Keratinocyte (primary cell): ENCODE measurements around the gene CACNG7. TPM values are rescaled to one million over a fixed set of nuclear protein-coding genes. Genes with fewer than 3 reads are reported as not detected.

Experiments used
- DNase-seq: peaks from one replicate; pipeline ENCODE4 v3.0.0-alpha.2; 2011; ENCODE audit warnings: low read depth, missing footprints, low spot score
- FAIRE-seq: peaks from 2 replicates; lab custom pipeline; 2011; peaks lifted over from hg19 to GRCh38; lab: Jason Lieb, UNC
- H2AFZ ChIP-seq: 2 replicates; pipeline ENCODE4 v1.6.0; 2012; ENCODE audit warnings: low read length, control low read depth, inconsistent platforms; ENCODE audit not compliant: control insufficient read depth
- H3K27ac ChIP-seq: 2 replicates; pipeline ENCODE4 v1.5.1; 2011; ENCODE audit warnings: low read length; ENCODE audit not compliant: control insufficient read depth, insufficient read depth
- H3K27me3 ChIP-seq: 3 replicates; pipeline ENCODE4 v1.6.0; 2011; ENCODE audit warnings: low read length; ENCODE audit not compliant: control insufficient read depth, insufficient read depth; ENCODE audit errors: extremely low read depth
- H3K36me3 ChIP-seq, 2 experiments: 2 replicates in 1 of 2; 3 replicates in 1 of 2; pipeline ENCODE4 v1.5.1; 2011; ENCODE audit warnings: low read length in 2 of 2, mild to moderate bottlenecking in 1 of 2; ENCODE audit not compliant: control insufficient read depth in 2 of 2, insufficient read depth in 2 of 2; ENCODE audit errors: extremely low read depth in 1 of 2
- H3K4me1 ChIP-seq: 3 replicates; pipeline ENCODE4 v1.5.1; 2011; ENCODE audit warnings: low read length; ENCODE audit not compliant: control insufficient read depth, insufficient read depth; ENCODE audit errors: extremely low read depth
- H3K4me2 ChIP-seq: 3 replicates; pipeline ENCODE4 v1.6.0; 2011; ENCODE audit warnings: low read depth, low read length; ENCODE audit not compliant: control insufficient read depth, insufficient read depth; ENCODE audit errors: extremely low read depth
- H3K4me3 ChIP-seq, 3 experiments: fragments of 200-600 bp in 1 of 3; sonication (generic) in 1 of 3; 2 replicates in 2 of 3; 3 replicates in 1 of 3; pipeline ENCODE4 v1.5.1; 2011 to 2016; ENCODE audit warnings: low read length in 3 of 3, mild to moderate bottlenecking in 3 of 3, control low read depth in 2 of 3, inconsistent platforms in 1 of 3, low read depth in 1 of 3, mixed read lengths in 1 of 3, mixed run types in 1 of 3, moderate library complexity in 1 of 3; ENCODE audit not compliant: control insufficient read depth in 2 of 3, insufficient read depth in 2 of 3; ENCODE audit errors: extremely low read depth in 1 of 3
- H3K79me2 ChIP-seq: 2 replicates; pipeline ENCODE4 v1.6.0; 2012; ENCODE audit warnings: low read length; ENCODE audit not compliant: control insufficient read depth, insufficient read depth
- H3K9ac ChIP-seq: 3 replicates; pipeline ENCODE4 v1.6.0; 2011; ENCODE audit warnings: low read length; ENCODE audit not compliant: control insufficient read depth, insufficient read depth; ENCODE audit errors: extremely low read depth
- H3K9me1 ChIP-seq: 3 replicates; pipeline ENCODE4 v1.6.0; 2011; ENCODE audit warnings: low read length; ENCODE audit not compliant: control insufficient read depth, insufficient read depth; ENCODE audit errors: extremely low read depth
- H3K9me3 ChIP-seq: 2 replicates; pipeline ENCODE4 v1.5.1; 2012; ENCODE audit warnings: low read depth, low read length; ENCODE audit not compliant: control insufficient read depth
- H4K20me1 ChIP-seq: 3 replicates; pipeline ENCODE4 v1.6.0; 2011; ENCODE audit warnings: low read length; ENCODE audit not compliant: control insufficient read depth, insufficient read depth; ENCODE audit errors: extremely low read depth
- EZH2 ChIP-seq: IDR thresholded peaks from one replicate; pipeline ENCODE4 v1.6.1; 2012; ENCODE audit warnings: inconsistent platforms, mild to moderate bottlenecking, low read length, moderate library complexity
- dilution Hi-C: fragments of 300-500 bp; cut with MboI; formaldehyde crosslinking; loops from one replicate; pipeline ENCODE4 v1.7.0; 2020; ENCODE audit warnings: low sequenced_read_pairs; ENCODE audit not compliant: extremely low pct_ligation_motif_present
- polyA plus RNA-seq, 5 experiments: library from polyadenylated mRNA; depleted of rRNA in 3 of 5; stranded (reverse) in 3 of 5; stranded (forward) in 1 of 5; unstranded in 1 of 5; fragments of >200 nt; gene quantifications; 1 replicate in 1 of 5; 2 replicates in 3 of 5; 3 replicates in 1 of 5; pipeline versions ENCODE4 v1.2.1 to v1.2.3, GENCODE V29; 2011 to 2012; ENCODE audit warnings: missing spikeins in 2 of 5, low read depth in 1 of 5, low replicate concordance in 1 of 5
- TF ChIP-seq, protein P1 (sequence below), 3 experiments: IDR thresholded peaks in 1 of 3; conservative IDR thresholded peaks in 1 of 3; optimal IDR thresholded peaks in 1 of 3; 2 replicates in 2 of 3; 3 replicates in 1 of 3; pipeline versions ENCODE3 to v1.5.1; 2011; ENCODE audit warnings: low read length in 3 of 3, mild to moderate bottlenecking in 3 of 3, moderate library complexity in 2 of 3, control low read depth in 1 of 3, inconsistent platforms in 1 of 3; ENCODE audit not compliant: insufficient read depth in 2 of 3; ENCODE audit errors: extremely low read depth in 1 of 3

Gene CACNG7
- polyA plus RNA-seq, 1 donor (not counting 4 experiments of a cell fraction or from before 2014, with no cell fraction given): not detected

DNA sequence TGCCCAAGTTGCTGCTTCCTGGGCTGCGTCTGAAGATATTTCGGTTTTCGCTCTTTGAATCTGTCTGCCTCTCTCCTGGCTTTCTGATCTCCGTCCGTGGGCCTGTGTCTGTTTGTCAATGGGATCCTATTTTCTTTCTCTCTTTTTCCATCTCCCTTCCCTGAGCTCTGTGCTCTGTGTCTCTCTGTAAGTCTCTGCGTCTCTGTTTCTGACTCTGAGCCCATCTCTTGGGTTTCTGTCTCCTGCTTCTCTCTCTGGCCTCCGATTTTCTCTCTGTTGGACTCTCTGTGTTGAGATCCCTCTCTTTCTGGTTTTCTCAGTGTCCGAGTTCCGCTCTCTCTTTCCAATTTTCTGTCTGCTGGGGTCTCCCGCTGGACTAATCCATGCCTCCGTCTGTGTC is 25.3 kb upstream of the CACNG7 start:
- FAIRE-seq (no peak), DNase-seq (no peak)
- H3K36me3 ChIP-seq: no peaks in the 10 kb centered on the region
- H3K4me1 ChIP-seq: peaks cover 13% of the 10 kb centered on the region
- no peak overlapping the region for H2AFZ ChIP-seq
- no peak overlapping the region for H3K27ac ChIP-seq
- no peak overlapping the region for H3K4me3 ChIP-seq
- no peaks in the 10 kb centered on the region for H3K9me3 ChIP-seq
- no peaks in the 10 kb centered on the region for H3K79me2 ChIP-seq
- H3K9ac ChIP-seq: no peak overlapping the region
- H3K27me3 ChIP-seq: peaks cover 36% of the 10 kb centered on the region
- H3K4me2 ChIP-seq: no peak overlapping the region
- dilution Hi-C loops: no loop called here
- H4K20me1 ChIP-seq: no peaks in the 10 kb centered on the region
- TF ChIP-seq EZH2: peak; percentile 62
- TF ChIP-seq, protein P1, sequence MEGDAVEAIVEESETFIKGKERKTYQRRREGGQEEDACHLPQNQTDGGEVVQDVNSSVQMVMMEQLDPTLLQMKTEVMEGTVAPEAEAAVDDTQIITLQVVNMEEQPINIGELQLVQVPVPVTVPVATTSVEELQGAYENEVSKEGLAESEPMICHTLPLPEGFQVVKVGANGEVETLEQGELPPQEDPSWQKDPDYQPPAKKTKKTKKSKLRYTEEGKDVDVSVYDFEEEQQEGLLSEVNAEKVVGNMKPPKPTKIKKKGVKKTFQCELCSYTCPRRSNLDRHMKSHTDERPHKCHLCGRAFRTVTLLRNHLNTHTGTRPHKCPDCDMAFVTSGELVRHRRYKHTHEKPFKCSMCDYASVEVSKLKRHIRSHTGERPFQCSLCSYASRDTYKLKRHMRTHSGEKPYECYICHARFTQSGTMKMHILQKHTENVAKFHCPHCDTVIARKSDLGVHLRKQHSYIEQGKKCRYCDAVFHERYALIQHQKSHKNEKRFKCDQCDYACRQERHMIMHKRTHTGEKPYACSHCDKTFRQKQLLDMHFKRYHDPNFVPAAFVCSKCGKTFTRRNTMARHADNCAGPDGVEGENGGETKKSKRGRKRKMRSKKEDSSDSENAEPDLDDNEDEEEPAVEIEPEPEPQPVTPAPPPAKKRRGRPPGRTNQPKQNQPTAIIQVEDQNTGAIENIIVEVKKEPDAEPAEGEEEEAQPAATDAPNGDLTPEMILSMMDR (optimal IDR thresholded peaks at IDR 0.05 in 1 of 3, IDR thresholded peaks at IDR 0.05 in 1 of 3, conservative IDR thresholded peaks at IDR 0.05 in 1 of 3; ENCODE audit: extremely low read depth in 1 of 3, insufficient read depth in 2 of 3, low read length in 3 of 3): no peak
- no peaks in the 10 kb centered on the region for H3K9me1 ChIP-seq

DNA sequence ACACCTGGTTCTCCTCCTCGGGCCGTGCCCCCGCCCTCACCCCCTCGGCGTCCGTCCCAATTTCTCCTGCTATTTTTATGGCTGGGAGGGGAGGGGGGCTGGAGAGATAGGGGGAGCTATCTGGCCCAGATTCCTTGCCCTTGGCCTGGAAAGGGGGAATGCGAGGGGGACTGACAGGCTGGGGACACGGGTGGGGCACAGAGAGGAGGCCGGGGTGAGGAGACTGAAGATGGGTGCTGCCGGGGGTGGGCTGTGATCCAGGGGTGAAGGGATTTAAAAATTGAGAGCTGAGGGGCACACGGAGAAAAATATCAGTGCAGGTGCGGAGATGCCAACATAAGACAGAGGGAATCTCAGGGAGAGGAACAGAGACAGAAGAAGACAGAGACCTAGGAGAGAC is 24.8 kb upstream of the CACNG7 start:
- peaks cover 36% of the 10 kb centered on the region for H3K27me3 ChIP-seq
- H3K27ac ChIP-seq: no peak overlapping the region
- no peaks in the 10 kb centered on the region for H3K36me3 ChIP-seq
- TF ChIP-seq, protein P1 (optimal IDR thresholded peaks at IDR 0.05 in 1 of 3, IDR thresholded peaks at IDR 0.05 in 1 of 3, conservative IDR thresholded peaks at IDR 0.05 in 1 of 3; ENCODE audit: extremely low read depth in 1 of 3, insufficient read depth in 2 of 3, low read length in 3 of 3): no peak
- TF ChIP-seq EZH2: no peak
- H3K4me2 ChIP-seq: no peak overlapping the region
- dilution Hi-C loops: no loop called here
- peaks cover 10% of the 10 kb centered on the region for H3K4me1 ChIP-seq
- no peak overlapping the region for H3K9ac ChIP-seq
- H2AFZ ChIP-seq: no peak overlapping the region
- H4K20me1 ChIP-seq: no peaks in the 10 kb centered on the region
- DNase-seq: no peak
- no peaks in the 10 kb centered on the region for H3K9me1 ChIP-seq
- H3K4me3 ChIP-seq: no peak overlapping the region
- FAIRE-seq: no peak
- no peaks in the 10 kb centered on the region for H3K79me2 ChIP-seq
- no peaks in the 10 kb centered on the region for H3K9me3 ChIP-seq
